Thyroid gland (tissue), 4 donors: ENCODE measurements around the gene FNIP1.

Experiments used
- POLR2A ChIP-seq, 2 donors: fragments of 450-650 bp; IDR thresholded peaks; one replicate each; pipeline ENCODE4 v1.6.1; 2017; ENCODE audit warnings: antibody characterized with exemption in 2 of 2, mild to moderate bottlenecking in 2 of 2, moderate library complexity in 1 of 2
- TF ChIP-seq, protein P1 (sequence below), 6 experiments: fragments of 200-600 bp in 3 of 6; fragments of 450-650 bp in 3 of 6; sonication (generic) in 3 of 6; IDR thresholded peaks; one replicate each; pipeline ENCODE4 v1.5.1; 2016 to 2019; ENCODE audit warnings: antibody characterized with exemption in 6 of 6, mild to moderate bottlenecking in 2 of 6, inconsistent platforms in 1 of 6, moderate library complexity in 1 of 6

DNA sequence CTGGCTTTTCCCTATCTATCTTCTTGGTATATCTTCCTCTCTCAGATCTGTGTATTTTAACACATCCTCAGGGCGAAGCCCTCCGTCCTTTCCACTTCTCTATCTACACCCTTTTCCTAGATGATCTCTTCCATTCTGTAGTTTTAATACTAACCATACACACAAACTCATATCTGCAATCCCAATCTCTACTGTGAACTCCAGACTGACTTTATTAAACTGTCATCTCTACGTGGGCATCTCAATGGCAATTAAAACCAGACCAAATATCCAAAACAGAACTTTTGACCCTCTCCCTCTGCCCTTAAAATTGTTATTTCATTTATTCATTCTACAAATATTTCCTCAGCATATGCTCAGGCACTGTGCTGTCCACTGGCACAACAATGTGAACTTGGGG is 7.1 kb downstream of the FNIP1 start:
- TF ChIP-seq, protein P1, sequence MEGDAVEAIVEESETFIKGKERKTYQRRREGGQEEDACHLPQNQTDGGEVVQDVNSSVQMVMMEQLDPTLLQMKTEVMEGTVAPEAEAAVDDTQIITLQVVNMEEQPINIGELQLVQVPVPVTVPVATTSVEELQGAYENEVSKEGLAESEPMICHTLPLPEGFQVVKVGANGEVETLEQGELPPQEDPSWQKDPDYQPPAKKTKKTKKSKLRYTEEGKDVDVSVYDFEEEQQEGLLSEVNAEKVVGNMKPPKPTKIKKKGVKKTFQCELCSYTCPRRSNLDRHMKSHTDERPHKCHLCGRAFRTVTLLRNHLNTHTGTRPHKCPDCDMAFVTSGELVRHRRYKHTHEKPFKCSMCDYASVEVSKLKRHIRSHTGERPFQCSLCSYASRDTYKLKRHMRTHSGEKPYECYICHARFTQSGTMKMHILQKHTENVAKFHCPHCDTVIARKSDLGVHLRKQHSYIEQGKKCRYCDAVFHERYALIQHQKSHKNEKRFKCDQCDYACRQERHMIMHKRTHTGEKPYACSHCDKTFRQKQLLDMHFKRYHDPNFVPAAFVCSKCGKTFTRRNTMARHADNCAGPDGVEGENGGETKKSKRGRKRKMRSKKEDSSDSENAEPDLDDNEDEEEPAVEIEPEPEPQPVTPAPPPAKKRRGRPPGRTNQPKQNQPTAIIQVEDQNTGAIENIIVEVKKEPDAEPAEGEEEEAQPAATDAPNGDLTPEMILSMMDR (IDR thresholded peaks at IDR 0.05): no peak
- no peak for TF ChIP-seq POLR2A (IDR thresholded peaks at IDR 0.05)
